HepG2 (cell line): Measurements from ENCODE around the gene ATP1A2. TPM values are rescaled to one million over a fixed set of nuclear protein-coding genes. Genes with fewer than 3 reads are reported as not detected.

Source experiments
- ATAD3A ChIP-seq: sonication (generic); formaldehyde crosslinking; IDR thresholded peaks from 2 replicates; pipeline ENCODE4 v1.4.0; 2020; ENCODE audit warnings: missing genetic modification reagents
- CHD4 ChIP-seq: fragments of 200-600 bp; sonication (generic); IDR thresholded peaks from 2 replicates; pipeline ENCODE4 v1.7.0; 2017; ENCODE audit warnings: mild to moderate bottlenecking, low read length, borderline replicate concordance
- EP300 ChIP-seq, 3 experiments: sonication (generic) in 1 of 3; formaldehyde crosslinking in 1 of 3; IDR thresholded peaks; 2 replicates each; pipeline versions ENCODE4 v1.5.1 to v1.6.1; 2011 to 2020; ENCODE audit warnings: low read depth in 2 of 3, low read length in 2 of 3, borderline replicate concordance in 1 of 3, improper control_type of control experiment in 1 of 3, mild to moderate bottlenecking in 1 of 3, missing genetic modification reagents in 1 of 3, moderate library complexity in 1 of 3
- IKZF1 ChIP-seq: fragments of 450-650 bp; IDR thresholded peaks from 2 replicates; pipeline ENCODE4 v1.7.1; 2016
- JARID2 ChIP-seq: sonication (generic); formaldehyde crosslinking; IDR thresholded peaks from 2 replicates; pipeline ENCODE4 v1.8.1; 2023; ENCODE audit warnings: missing genetic modification reagents, inconsistent platforms; ENCODE audit not compliant: insufficient replicate concordance
- KDM2A ChIP-seq: sonication (generic); formaldehyde crosslinking; IDR thresholded peaks from 2 replicates; pipeline ENCODE4 v1.4.0; 2020; ENCODE audit warnings: low read depth, missing genetic modification reagents, borderline replicate concordance
- MAZ ChIP-seq, 2 experiments: sonication (generic) in 1 of 2; formaldehyde crosslinking in 1 of 2; IDR thresholded peaks; 2 replicates each; pipeline versions ENCODE4 v1.5.0 to v1.6.1; 2012 to 2020; ENCODE audit warnings: low read depth in 2 of 2, mild to moderate bottlenecking in 2 of 2, borderline replicate concordance in 1 of 2, improper control_type of control experiment in 1 of 2, low read length in 1 of 2, missing genetic modification reagents in 1 of 2, moderate library complexity in 1 of 2
- RBFOX2 ChIP-seq: fragments of 200-400 bp; formaldehyde crosslinking; IDR thresholded peaks from 2 replicates; pipeline ENCODE4 v1.6.1; 2017; ENCODE audit warnings: low read depth, mild to moderate bottlenecking, low read length
- RBM39 ChIP-seq: fragments of 200-400 bp; formaldehyde crosslinking; IDR thresholded peaks from one replicate; pipeline ENCODE4 v1.6.1; 2018; ENCODE audit warnings: antibody characterized with exemption, mild to moderate bottlenecking, low read depth, low read length; ENCODE audit not compliant: poor library complexity, severe bottlenecking
- RCOR2 ChIP-seq: IDR thresholded peaks from 2 replicates; pipeline ENCODE4 v1.6.1; 2016; ENCODE audit warnings: missing biosample characterization, missing genetic modification reagents
- RXRB ChIP-seq: IDR thresholded peaks from 2 replicates; pipeline ENCODE4 v1.6.1; 2016; ENCODE audit warnings: borderline replicate concordance, missing genetic modification reagents, missing compliant biosample characterization
- SP2 ChIP-seq: sonication (generic); formaldehyde crosslinking; IDR thresholded peaks from 2 replicates; pipeline ENCODE4 v1.5.1; 2020; ENCODE audit warnings: mild to moderate bottlenecking, missing genetic modification reagents
- TGIF2 ChIP-seq: IDR thresholded peaks from 2 replicates; pipeline ENCODE4 v1.6.1; 2016; ENCODE audit warnings: control low read depth, missing compliant biosample characterization
- TOPORS ChIP-seq: sonication (generic); formaldehyde crosslinking; IDR thresholded peaks from 2 replicates; pipeline ENCODE4 v1.8.0; 2023; ENCODE audit warnings: mild to moderate bottlenecking, missing genetic modification reagents
- ZC3H13 ChIP-seq: sonication (generic); formaldehyde crosslinking; IDR thresholded peaks from 2 replicates; pipeline ENCODE4 v1.8.1; 2023; ENCODE audit warnings: mild to moderate bottlenecking, missing genetic modification reagents, moderate library complexity
- ZFAT ChIP-seq: sonication (generic); formaldehyde crosslinking; conservative IDR thresholded peaks from 2 replicates; pipeline ENCODE4 v1.8.1; 2023; ENCODE audit warnings: missing genetic modification reagents, inconsistent platforms
- ZFP1 ChIP-seq: IDR thresholded peaks from 2 replicates; pipeline ENCODE4 v1.6.1; 2016
- ZFP36L2 ChIP-seq: sonication (generic); formaldehyde crosslinking; IDR thresholded peaks from 2 replicates; pipeline ENCODE4 v1.4.0; 2020; ENCODE audit warnings: missing genetic modification reagents
- ZNF264 ChIP-seq: sonication (generic); formaldehyde crosslinking; IDR thresholded peaks from 2 replicates; pipeline ENCODE4 v1.4.0; 2020; ENCODE audit warnings: missing genetic modification reagents
- ZNF598 ChIP-seq: sonication (generic); formaldehyde crosslinking; IDR thresholded peaks from 2 replicates; pipeline ENCODE4 v1.5.1; 2020; ENCODE audit warnings: mild to moderate bottlenecking, missing genetic modification reagents, borderline replicate concordance
- ZNF644 ChIP-seq: IDR thresholded peaks from 2 replicates; pipeline ENCODE4 v1.6.1; 2016; ENCODE audit warnings: low read depth
- ZNF660 ChIP-seq: sonication (generic); formaldehyde crosslinking; IDR thresholded peaks from 2 replicates; pipeline ENCODE4 v1.5.1; 2020; ENCODE audit warnings: mild to moderate bottlenecking, low read depth, missing genetic modification reagents, borderline replicate concordance
- ZNF766 ChIP-seq: sonication (generic); formaldehyde crosslinking; IDR thresholded peaks from 2 replicates; pipeline ENCODE4 v1.5.0; 2020; ENCODE audit warnings: missing genetic modification reagents, borderline replicate concordance
- ZNF780A ChIP-seq: sonication (generic); formaldehyde crosslinking; IDR thresholded peaks from 2 replicates; pipeline ENCODE4 v1.8.0; 2022; ENCODE audit warnings: mild to moderate bottlenecking, missing genetic modification reagents, moderate library complexity
- polyA plus RNA-seq, 8 experiments: library from polyadenylated mRNA; depleted of rRNA in 3 of 8; stranded (reverse) in 7 of 8; unstranded in 1 of 8; fragments of >200 nt; fragmentation: Illumina TruSeq in 4 of 8; extraction: Trizol in 4 of 8; gene quantifications; 2 replicates each; pipeline versions ENCODE4 v1.2.1 to v1.2.3, GENCODE V29; 2011 to 2016; ENCODE audit warnings: low read depth in 4 of 8, missing spikeins in 1 of 8, mixed read lengths in 1 of 8; ENCODE audit not compliant: insufficient read depth in 1 of 8
- total RNA-seq, 5 experiments: library from RNA; depleted of rRNA; stranded (reverse); fragments of >200 nt; fragmentation: Illumina TruSeq; extraction: Trizol; gene quantifications; 2 replicates each; pipeline ENCODE4 v1.2.3, GENCODE V29; 2016; ENCODE audit warnings: low read depth in 1 of 5
- TF ChIP-seq, protein P1 (sequence below): IDR thresholded peaks from 2 replicates; pipeline ENCODE4 v1.6.1; 2016; ENCODE audit warnings: mild to moderate bottlenecking
- TF ChIP-seq, protein P2 (sequence below): sonication (generic); formaldehyde crosslinking; conservative IDR thresholded peaks from 2 replicates; pipeline ENCODE4 v1.4.0; 2020; ENCODE audit warnings: missing genetic modification reagents
- TF ChIP-seq, protein P3 (sequence below): sonication (generic); formaldehyde crosslinking; IDR thresholded peaks from 2 replicates; pipeline ENCODE4 v1.8.0; 2022; ENCODE audit warnings: mild to moderate bottlenecking, missing genetic modification reagents, moderate library complexity
- TF ChIP-seq, protein P4 (sequence below): sonication (generic); formaldehyde crosslinking; IDR thresholded peaks from 2 replicates; pipeline ENCODE4 v1.4.0; 2020; ENCODE audit warnings: low read depth, mild to moderate bottlenecking, missing genetic modification reagents

ATP1A2 gene
- total and polyA plus RNA-seq, 2 of the 13 experiments (the other 11 are each of a cell fraction or from before 2014, with no cell fraction given): 0.16 TPM; not detected in 1

DNA sequence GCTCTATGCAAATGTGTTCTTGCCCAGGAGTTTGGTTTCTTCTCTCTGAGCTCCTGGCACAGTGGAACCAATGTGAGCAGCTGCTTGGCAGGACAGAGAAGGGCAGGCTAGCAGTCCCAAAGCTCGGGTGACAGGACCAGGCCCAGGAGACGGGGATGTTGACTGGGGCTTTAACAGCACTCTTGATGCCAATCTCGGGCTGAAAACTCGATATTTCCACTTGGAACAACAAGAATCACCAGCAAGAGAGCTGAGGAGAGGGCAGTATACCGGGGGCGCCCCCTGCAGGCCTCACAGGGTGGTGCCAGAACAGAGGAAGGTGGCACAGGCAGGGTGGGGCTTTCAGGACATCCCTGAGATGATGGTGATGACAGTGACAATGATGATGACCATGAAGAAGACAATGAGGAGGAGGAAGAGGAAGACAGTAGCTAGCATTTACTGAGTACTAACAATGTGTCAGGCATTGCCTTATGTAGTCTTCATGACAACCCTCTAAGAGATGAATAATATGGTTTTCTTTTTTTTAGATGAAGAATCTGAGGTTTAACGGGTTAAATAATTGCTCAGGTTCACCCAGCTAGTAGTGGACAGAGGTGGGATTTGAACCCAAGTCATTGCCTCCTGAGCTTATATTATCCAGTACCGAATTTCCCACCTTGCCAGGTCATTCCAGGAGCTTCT, 36.9 kb upstream of the ATP1A2 start (continued):
- TF ChIP-seq MAZ (IDR thresholded peaks at IDR 0.05; ENCODE audit: borderline replicate concordance, low read depth, low read length): no peak
- no peak for TF ChIP-seq MAZ (CRISPR knock-in tag; IDR thresholded peaks at IDR 0.05; ENCODE audit: low read depth)
- TF ChIP-seq ZNF780A (CRISPR knock-in tag): no peak
- peak; percentile 54 for TF ChIP-seq KDM2A (CRISPR knock-in tag)
- no peak for TF ChIP-seq CHD4
- TF ChIP-seq, protein P1, sequence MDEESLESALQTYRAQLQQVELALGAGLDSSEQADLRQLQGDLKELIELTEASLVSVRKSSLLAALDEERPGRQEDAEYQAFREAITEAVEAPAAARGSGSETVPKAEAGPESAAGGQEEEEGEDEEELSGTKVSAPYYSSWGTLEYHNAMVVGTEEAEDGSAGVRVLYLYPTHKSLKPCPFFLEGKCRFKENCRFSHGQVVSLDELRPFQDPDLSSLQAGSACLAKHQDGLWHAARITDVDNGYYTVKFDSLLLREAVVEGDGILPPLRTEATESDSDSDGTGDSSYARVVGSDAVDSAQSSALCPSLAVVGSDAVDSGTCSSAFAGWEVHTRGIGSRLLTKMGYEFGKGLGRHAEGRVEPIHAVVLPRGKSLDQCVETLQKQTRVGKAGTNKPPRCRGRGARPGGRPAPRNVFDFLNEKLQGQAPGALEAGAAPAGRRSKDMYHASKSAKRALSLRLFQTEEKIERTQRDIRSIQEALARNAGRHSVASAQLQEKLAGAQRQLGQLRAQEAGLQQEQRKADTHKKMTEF (CRISPR knock-in tag): 0 out of 2 replicates have a peak, but pooled peaks have one; percentile 20
- no peak for TF ChIP-seq SP2 (CRISPR knock-in tag)
- TF ChIP-seq ZC3H13 (CRISPR knock-in tag): no peak
- no peak for TF ChIP-seq RBFOX2
- TF ChIP-seq ZNF660 (CRISPR knock-in tag): no peak
- TF ChIP-seq IKZF1: no peak
- TF ChIP-seq RXRB (CRISPR knock-in tag): no peak
- TF ChIP-seq RBM39: no peak
- TF ChIP-seq RCOR2 (CRISPR knock-in tag): no peak
- TF ChIP-seq ZNF264 (CRISPR knock-in tag): no peak
- TF ChIP-seq ZFAT (CRISPR knock-in tag): no peak
- no peak for TF ChIP-seq EP300 (IDR thresholded peaks at IDR 0.05; ENCODE audit: low read depth in 2 of 2, low read length in 2 of 2)
- no peak for TF ChIP-seq EP300 (CRISPR knock-in tag; IDR thresholded peaks at IDR 0.05; ENCODE audit: borderline replicate concordance)
- no peak for TF ChIP-seq TGIF2
- TF ChIP-seq, protein P2, sequence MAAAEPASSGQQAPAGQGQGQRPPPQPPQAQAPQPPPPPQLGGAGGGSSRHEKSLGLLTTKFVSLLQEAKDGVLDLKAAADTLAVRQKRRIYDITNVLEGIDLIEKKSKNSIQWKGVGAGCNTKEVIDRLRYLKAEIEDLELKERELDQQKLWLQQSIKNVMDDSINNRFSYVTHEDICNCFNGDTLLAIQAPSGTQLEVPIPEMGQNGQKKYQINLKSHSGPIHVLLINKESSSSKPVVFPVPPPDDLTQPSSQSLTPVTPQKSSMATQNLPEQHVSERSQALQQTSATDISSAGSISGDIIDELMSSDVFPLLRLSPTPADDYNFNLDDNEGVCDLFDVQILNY: no peak
- TF ChIP-seq TOPORS: no peak
- no peak for TF ChIP-seq ATAD3A (CRISPR knock-in tag)
- TF ChIP-seq, protein P3, sequence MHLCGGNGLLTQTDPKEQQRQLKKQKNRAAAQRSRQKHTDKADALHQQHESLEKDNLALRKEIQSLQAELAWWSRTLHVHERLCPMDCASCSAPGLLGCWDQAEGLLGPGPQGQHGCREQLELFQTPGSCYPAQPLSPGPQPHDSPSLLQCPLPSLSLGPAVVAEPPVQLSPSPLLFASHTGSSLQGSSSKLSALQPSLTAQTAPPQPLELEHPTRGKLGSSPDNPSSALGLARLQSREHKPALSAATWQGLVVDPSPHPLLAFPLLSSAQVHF (CRISPR knock-in tag): no peak
- TF ChIP-seq JARID2 (CRISPR knock-in tag): no peak
- TF ChIP-seq ZNF644 (CRISPR knock-in tag): no peak
- no peak for TF ChIP-seq ZFP36L2
- TF ChIP-seq, protein P4, sequence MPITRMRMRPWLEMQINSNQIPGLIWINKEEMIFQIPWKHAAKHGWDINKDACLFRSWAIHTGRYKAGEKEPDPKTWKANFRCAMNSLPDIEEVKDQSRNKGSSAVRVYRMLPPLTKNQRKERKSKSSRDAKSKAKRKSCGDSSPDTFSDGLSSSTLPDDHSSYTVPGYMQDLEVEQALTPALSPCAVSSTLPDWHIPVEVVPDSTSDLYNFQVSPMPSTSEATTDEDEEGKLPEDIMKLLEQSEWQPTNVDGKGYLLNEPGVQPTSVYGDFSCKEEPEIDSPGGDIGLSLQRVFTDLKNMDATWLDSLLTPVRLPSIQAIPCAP (CRISPR knock-in tag): no peak
- no peak for TF ChIP-seq ZNF766 (CRISPR knock-in tag)
- TF ChIP-seq ZNF598 (CRISPR knock-in tag): no peak
- TF ChIP-seq ZFP1: no peak
